MV-4-11 (cell line): ENCODE measurements around the gene TOGARAM2.

ENCODE experiments used
- DNase-seq: peaks from one replicate; lab custom pipeline; 2025; lab: John Stamatoyannopoulos, UW

The TOGARAM2 gene

GRCh38 chr2:28997847-28998735, 17.0 kb downstream of the TOGARAM2 start:
- no peak for DNase-seq

- DNase-seq, result peak; percentile 98
Measured at GRCh38 chr2:29000481-29000880, 19.4 kb downstream of the TOGARAM2 start.

GRCh38 chr2:29000956-29001355, 19.9 kb downstream of the TOGARAM2 start:
- DNase-seq, result peak; percentile 37

- DNase-seq, result no peak
Measured at GRCh38 chr2:29001806-29002205, 20.7 kb downstream of the TOGARAM2 start.

GRCh38 chr2:29004755-29005154, 23.7 kb downstream of the TOGARAM2 start:
- DNase-seq, result no peak

- no peak for DNase-seq
Measured at GRCh38 chr2:29005331-29005730, 24.2 kb downstream of the TOGARAM2 start.

- peak; percentile 75 for DNase-seq
Measured at GRCh38 chr2:29006092-29006979, 25.2 kb downstream of the TOGARAM2 start.

GRCh38 chr2:29006980-29007301, 25.8 kb downstream of the TOGARAM2 start:
- no peak for DNase-seq

GRCh38 chr2:29009270-29009669, 28.2 kb downstream of the TOGARAM2 start:
- DNase-seq, result no peak

GRCh38 chr2:29009711-29010677, 28.9 kb downstream of the TOGARAM2 start:
- no peak for DNase-seq

GRCh38 chr2:29010946-29011345, 29.8 kb downstream of the TOGARAM2 start:
- DNase-seq, result peak; percentile 45

- DNase-seq, result peak; percentile 59
Measured at GRCh38 chr2:29011418-29012060, 30.4 kb downstream of the TOGARAM2 start.

GRCh38 chr2:29012211-29012681, 31.1 kb downstream of the TOGARAM2 start:
- DNase-seq, result peak; percentile 86

GRCh38 chr2:29013057-29013780, 32.1 kb downstream of the TOGARAM2 start:
- no peak for DNase-seq

- DNase-seq, result no peak
Measured at GRCh38 chr2:29014331-29014730, 33.2 kb downstream of the TOGARAM2 start.

- DNase-seq, result peak; percentile 77
Measured at GRCh38 chr2:29014811-29015421, 33.8 kb downstream of the TOGARAM2 start.

- no peak for DNase-seq
Measured at GRCh38 chr2:29015701-29016470, 34.8 kb downstream of the TOGARAM2 start.

GRCh38 chr2:29016504-29016903, 35.4 kb downstream of the TOGARAM2 start:
- no peak for DNase-seq
